Measurements from ENCODE around the gene COL9A3. TPM values are rescaled to one million over a fixed set of nuclear protein-coding genes. Genes with fewer than 3 reads are reported as not detected.

The COL9A3 gene
- total RNA-seq, 1 donor from 2014 or later: 78.7 TPM

DNA sequence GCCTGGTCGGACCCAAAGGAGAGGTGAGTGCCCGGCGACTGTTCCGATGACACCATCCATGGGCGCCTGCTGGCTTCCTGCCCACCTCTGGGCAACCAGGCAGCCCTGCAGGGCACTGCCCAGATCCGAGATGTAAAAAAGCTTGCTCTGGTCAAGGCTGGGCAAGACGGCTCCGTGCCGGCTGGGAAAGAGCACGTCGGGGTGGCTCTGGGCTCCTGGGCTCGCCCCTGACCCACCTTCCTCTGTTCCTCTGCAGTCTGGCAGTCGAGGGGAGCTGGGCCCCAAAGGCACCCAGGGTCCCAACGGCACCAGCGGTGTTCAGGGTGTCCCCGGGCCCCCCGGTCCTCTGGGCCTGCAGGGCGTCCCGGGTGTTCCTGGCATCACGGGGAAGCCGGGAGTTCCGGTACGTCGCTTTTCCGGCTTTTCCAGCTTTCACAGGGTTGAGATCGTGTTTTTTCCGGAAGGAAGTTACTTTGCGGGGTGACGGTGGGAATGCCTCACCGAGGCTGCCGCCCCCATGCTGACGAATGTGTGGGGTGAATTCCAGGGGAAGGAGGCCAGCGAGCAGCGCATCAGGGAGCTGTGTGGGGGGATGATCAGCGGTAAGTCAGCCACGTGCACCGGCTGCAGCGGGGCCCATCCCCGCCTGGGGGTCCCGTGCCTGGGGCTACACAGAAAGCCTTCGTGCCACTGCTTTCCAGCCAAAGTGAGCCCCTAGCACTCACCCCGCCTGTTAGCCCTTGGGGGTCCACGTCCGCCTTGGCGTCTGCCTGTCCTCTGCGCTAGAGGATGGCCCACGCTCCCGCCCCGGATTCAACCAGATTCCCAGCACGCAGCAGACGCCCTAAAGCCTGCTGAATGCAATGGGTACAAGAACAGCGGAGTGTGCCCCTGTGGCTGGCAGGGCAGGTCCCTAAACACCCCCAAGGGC lies 19.3 kb downstream of the COL9A3 start:
- Mint-ChIP-seq H3K4me3 (ENCODE audit: unreplicated experiment) (no peak overlapping the region), H3K4me1 (ENCODE audit: low read depth, unreplicated experiment) (peaks cover 29% of the 10 kb centered on the region), H3K36me3 (ENCODE audit: unreplicated experiment) (no peaks in the 10 kb centered on the region), H3K27me3 (ENCODE audit: unreplicated experiment) (peaks cover 7% of the 10 kb centered on the region), H3K9me3 (ENCODE audit: unreplicated experiment) (no peaks in the 10 kb centered on the region), H3K27ac (ENCODE audit: unreplicated experiment) (no peak overlapping the region)
- TF ChIP-seq, protein P1, sequence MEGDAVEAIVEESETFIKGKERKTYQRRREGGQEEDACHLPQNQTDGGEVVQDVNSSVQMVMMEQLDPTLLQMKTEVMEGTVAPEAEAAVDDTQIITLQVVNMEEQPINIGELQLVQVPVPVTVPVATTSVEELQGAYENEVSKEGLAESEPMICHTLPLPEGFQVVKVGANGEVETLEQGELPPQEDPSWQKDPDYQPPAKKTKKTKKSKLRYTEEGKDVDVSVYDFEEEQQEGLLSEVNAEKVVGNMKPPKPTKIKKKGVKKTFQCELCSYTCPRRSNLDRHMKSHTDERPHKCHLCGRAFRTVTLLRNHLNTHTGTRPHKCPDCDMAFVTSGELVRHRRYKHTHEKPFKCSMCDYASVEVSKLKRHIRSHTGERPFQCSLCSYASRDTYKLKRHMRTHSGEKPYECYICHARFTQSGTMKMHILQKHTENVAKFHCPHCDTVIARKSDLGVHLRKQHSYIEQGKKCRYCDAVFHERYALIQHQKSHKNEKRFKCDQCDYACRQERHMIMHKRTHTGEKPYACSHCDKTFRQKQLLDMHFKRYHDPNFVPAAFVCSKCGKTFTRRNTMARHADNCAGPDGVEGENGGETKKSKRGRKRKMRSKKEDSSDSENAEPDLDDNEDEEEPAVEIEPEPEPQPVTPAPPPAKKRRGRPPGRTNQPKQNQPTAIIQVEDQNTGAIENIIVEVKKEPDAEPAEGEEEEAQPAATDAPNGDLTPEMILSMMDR (IDR thresholded peaks at IDR 0.05; ENCODE audit: partially characterized antibody, unreplicated experiment): no peak
- DNase-seq: no peak

DNA sequence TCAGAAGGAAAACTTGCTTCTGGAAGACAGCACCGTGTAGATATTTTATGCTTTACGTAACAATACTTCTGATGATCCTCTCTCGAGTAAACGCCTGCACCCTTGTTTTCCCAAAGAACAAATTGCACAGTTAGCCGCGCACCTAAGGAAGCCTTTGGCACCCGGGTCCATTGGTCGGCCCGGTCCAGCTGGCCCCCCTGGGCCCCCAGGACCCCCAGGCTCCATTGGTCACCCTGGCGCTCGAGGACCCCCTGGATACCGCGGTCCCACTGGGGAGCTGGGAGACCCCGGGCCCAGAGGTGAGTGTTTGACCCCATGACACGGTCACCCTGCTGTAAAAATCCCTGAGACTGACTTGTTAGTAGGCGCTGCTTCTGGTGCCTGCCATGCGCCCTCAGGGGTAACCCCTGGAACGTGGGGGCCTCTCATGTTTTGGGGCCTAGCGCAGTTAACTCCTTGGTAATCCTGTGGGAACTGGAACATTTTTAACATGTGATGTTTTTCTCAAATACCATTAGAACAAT lies 20.2 kb downstream of the COL9A3 start:
- Mint-ChIP-seq H3K27ac (ENCODE audit: unreplicated experiment) (no peak overlapping the region), H3K36me3 (ENCODE audit: unreplicated experiment) (no peaks in the 10 kb centered on the region), H3K4me3 (ENCODE audit: unreplicated experiment) (no peak overlapping the region), H3K9me3 (ENCODE audit: unreplicated experiment) (no peaks in the 10 kb centered on the region), H3K4me1 (ENCODE audit: low read depth, unreplicated experiment) (peaks cover 28% of the 10 kb centered on the region), H3K27me3 (ENCODE audit: unreplicated experiment) (peaks cover 7% of the 10 kb centered on the region)
- TF ChIP-seq, protein P1 (IDR thresholded peaks at IDR 0.05; ENCODE audit: partially characterized antibody, unreplicated experiment): no peak
- no peak for DNase-seq

DNA sequence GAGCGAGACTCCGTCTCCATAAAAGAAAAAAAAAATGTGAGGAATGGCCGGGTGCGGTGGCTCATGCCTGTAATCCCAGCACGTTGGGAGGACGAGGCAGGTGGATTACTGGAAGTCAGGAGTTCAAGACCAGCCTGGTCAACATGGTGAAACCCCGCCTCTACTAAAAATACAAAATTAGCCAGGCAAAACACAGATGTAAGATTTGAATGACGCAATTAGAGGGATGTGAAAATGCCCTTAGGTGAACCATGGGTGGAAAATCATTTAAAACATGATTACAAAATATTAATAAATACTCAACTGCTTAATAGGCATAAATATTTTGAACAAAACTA lies 20.9 kb downstream of the COL9A3 start:
- no peak for DNase-seq
- TF ChIP-seq, protein P1 (IDR thresholded peaks at IDR 0.05; ENCODE audit: partially characterized antibody, unreplicated experiment): no peak
- Mint-ChIP-seq H3K27ac (ENCODE audit: unreplicated experiment) (no peak overlapping the region), H3K4me1 (ENCODE audit: low read depth, unreplicated experiment) (peaks cover 25% of the 10 kb centered on the region), H3K36me3 (ENCODE audit: unreplicated experiment) (no peaks in the 10 kb centered on the region), H3K27me3 (ENCODE audit: unreplicated experiment) (peaks cover 5% of the 10 kb centered on the region), H3K9me3 (ENCODE audit: unreplicated experiment) (no peaks in the 10 kb centered on the region), H3K4me3 (ENCODE audit: unreplicated experiment) (no peak overlapping the region)

DNA sequence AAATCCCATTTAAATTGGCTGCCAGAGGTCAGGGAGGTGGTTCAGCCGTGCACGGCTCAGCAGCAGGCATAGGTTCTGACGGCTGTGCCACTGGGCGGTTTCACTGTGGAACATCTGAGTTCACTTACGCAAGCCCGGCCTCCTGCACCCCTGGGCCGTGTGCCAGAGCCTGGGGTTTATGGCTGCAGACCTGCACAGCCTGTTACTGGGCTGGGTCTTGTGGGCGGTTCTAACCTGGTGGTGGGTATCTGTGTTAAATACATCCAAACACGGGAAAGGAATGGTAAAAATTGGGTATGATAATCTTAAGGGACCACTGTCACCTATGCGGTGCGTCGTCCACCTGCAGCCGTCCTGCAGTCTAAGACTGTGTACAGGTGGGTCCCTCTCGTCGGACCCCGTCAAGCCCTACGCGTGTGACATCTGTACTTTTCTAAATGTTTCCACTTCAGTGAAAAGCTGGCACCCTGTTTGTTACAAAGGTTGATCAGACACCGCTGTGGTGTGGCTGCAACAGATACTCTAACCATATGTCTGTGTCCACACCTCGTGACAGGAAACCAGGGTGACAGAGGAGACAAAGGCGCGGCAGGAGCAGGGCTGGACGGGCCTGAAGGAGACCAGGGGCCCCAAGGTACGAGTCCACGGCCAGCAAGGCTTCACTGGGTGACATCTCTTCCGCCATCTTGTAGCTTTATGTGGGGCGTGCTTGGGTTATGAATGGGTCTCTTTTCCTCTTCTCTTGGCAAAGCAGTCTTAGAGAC lies 21.5 kb downstream of the COL9A3 start:
- TF ChIP-seq, protein P1 (IDR thresholded peaks at IDR 0.05; ENCODE audit: partially characterized antibody, unreplicated experiment): no peak
- Mint-ChIP-seq H3K4me1 (ENCODE audit: low read depth, unreplicated experiment) (peaks cover 23% of the 10 kb centered on the region), H3K27ac (ENCODE audit: unreplicated experiment) (no peak overlapping the region), H3K9me3 (ENCODE audit: unreplicated experiment) (peaks cover 2% of the 10 kb centered on the region), H3K36me3 (ENCODE audit: unreplicated experiment) (no peaks in the 10 kb centered on the region), H3K4me3 (ENCODE audit: unreplicated experiment) (no peak overlapping the region), H3K27me3 (ENCODE audit: unreplicated experiment) (peaks cover 4% of the 10 kb centered on the region)
- no peak for DNase-seq
